GM19099 (cell line): Measurements from ENCODE around the gene DOCK7.

Source experiments
- POLR2A ChIP-seq: IDR thresholded peaks from 3 replicates; pipeline ENCODE4 v1.6.1; 2011; ENCODE audit warnings: low read depth; ENCODE audit not compliant: insufficient read length; ENCODE audit errors: extremely low read depth

DOCK7 gene

GRCh38 chr1:62444701-62445100, 243.5 kb downstream of the DOCK7 start:
- TF ChIP-seq POLR2A = no peak

- no peak for TF ChIP-seq POLR2A
Observed at GRCh38 chr1:62439652-62440371, 248.4 kb downstream of the DOCK7 start.

GRCh38 chr1:62438163-62438562, 250.0 kb downstream of the DOCK7 start:
- TF ChIP-seq POLR2A = no peak

- TF ChIP-seq POLR2A = no peak
Observed at GRCh38 chr1:62437273-62437940, 250.8 kb downstream of the DOCK7 start.

GRCh38 chr1:62436466-62437272, 251.5 kb downstream of the DOCK7 start, which contains the start of gene USP1:
USP1 (plus strand) TSS chr1:62437049; CDS start chr1:62439868, 2,819 bp downstream.
- TF ChIP-seq POLR2A = peak; percentile 88

- peak; percentile 96 for TF ChIP-seq POLR2A
Observed at GRCh38 chr1:62436039-62436465, 252.1 kb downstream of the DOCK7 start.

- TF ChIP-seq POLR2A = no peak
Observed at GRCh38 chr1:62435231-62436038, 252.8 kb downstream of the DOCK7 start.

GRCh38 chr1:62434618-62435001, 253.6 kb downstream of the DOCK7 start:
- no peak for TF ChIP-seq POLR2A

GRCh38 chr1:62433861-62434617, 254.1 kb downstream of the DOCK7 start:
- no peak for TF ChIP-seq POLR2A

GRCh38 chr1:62429581-62429980, 258.6 kb downstream of the DOCK7 start:
- no peak for TF ChIP-seq POLR2A

GRCh38 chr1:62428351-62428750, 259.8 kb downstream of the DOCK7 start:
- TF ChIP-seq POLR2A = no peak

- TF ChIP-seq POLR2A = no peak
Observed at GRCh38 chr1:62426794-62427193, 261.4 kb downstream of the DOCK7 start.

GRCh38 chr1:62426237-62426636, 261.9 kb downstream of the DOCK7 start:
- TF ChIP-seq POLR2A = no peak

- TF ChIP-seq POLR2A = no peak
Observed at GRCh38 chr1:62425041-62425440, 263.1 kb downstream of the DOCK7 start.
